Measurements from ENCODE around the gene GREM2.

- TF ChIP-seq POLR2A (IDR thresholded peaks at IDR 0.05), result no peak
- TF ChIP-seq CTCF (IDR thresholded peaks at IDR 0.05), result no peak
Measured at GRCh38 chr1:240527086-240527485, 84.9 kb downstream of the GREM2 start.

Measured in uterus (tissue), 2 donors.